ENCODE results near the gene NKIRAS2.
A peak's percentile ranks its signal among the peaks of the same experiment; 100 is the strongest.
"Not testable (repeated sequence)": the region's sequence is repeated elsewhere in the genome, so short reads cannot be mapped to it uniquely, and the experiment has no call there.

The NKIRAS2 gene

GRCh38 chr17:42000413-42001133, 19.3 kb upstream of the NKIRAS2 start:
- DNase-seq = no peak

DNA sequence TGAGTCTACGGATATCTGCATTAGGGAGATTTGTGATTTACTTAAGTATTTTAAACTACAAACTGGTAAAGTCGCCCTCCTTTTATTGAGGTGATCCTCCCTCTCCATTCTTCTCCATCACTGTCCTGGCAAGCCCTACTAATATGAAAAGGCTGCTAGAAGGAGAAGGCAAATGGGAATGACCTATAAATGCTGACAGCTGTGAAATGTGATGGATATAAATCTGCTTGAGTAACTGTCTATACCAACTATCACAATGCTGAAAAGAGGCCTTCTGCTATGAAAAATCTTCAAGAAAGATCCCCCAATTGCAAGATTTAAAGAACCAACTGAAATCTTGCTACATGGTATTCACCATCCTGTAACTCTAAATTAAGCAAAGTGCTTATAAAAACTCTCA, 18.2 kb upstream of the NKIRAS2 start:
- no peak for DNase-seq

- DNase-seq = no peak
Observed at GRCh38 chr17:42002175-42002791, 17.6 kb upstream of the NKIRAS2 start.

- no peak for DNase-seq
Observed at GRCh38 chr17:42002792-42003301, 17.0 kb upstream of the NKIRAS2 start.

- DNase-seq = no peak
Observed at GRCh38 chr17:42005166-42005565, 14.7 kb upstream of the NKIRAS2 start.

DNA sequence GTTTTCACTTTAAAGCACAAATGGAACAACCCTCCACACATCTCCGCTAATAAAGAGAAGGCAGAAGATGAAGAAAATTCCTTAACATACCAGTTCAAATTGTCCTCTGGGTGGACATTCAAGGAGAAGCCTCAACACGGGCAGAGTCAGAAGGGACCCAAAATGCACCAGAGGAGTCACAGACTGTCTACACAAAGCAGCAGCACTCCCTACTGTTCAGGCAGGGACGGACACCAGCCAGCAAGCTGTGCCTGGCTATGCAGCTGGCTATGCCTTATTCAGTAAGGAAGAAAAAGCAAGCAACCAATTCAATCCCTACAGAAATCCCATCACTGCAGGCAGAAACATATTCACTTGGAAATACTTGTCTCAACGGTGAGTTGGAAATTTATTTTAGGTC, 10.7 kb upstream of the NKIRAS2 start:
- no peak for DNase-seq

DNA sequence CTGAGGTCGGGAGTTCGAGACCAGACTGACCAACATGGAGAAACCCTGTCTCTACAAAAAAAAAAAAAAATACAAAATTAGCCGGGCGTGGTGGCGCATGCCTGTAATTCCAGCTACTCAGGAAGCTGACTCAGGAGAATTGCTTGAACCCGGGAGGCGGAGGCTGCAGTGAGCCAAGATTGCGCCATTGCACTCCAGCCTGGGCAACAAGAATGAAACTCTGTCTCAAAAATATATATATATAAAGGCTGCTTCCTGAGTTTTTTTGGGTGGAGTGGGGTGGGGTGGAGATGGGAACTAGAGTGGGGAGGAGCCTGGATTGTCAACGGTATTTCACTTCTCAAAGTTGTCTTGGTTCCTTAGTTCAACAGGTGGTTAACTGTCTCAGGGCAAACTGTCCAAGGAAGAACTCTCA, 9.6 kb upstream of the NKIRAS2 start:
- not testable (repeated sequence) for DNase-seq

DNA sequence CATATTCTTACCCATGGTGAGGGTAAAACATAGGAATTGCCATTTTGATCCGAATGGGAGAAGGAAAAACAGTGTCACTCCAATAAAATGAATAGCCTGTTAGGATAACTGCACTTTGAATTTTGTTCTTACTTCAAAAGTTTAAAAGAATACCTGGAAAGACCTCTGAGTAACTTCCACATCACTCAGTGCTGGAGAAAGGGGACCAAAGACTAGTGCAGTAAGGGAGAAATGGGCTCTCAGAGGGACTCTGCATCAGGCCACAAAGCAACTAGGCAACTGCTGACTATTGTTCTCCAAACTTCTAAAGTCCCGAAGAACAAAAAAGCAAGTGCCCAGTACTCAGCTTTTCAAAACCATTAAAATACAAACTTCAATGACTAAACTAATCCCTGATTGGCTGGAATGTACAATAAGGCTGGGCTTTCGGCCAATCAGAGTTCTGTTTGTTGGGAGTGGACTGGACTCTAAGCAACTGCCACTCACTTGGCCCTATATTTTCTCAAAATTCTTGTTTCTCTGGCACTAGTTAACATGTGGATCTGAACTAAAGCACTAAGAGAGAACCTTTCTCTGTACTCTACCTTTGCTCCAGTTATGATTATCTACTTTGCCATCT, 8.9 kb upstream of the NKIRAS2 start:
- no peak for DNase-seq

DNA sequence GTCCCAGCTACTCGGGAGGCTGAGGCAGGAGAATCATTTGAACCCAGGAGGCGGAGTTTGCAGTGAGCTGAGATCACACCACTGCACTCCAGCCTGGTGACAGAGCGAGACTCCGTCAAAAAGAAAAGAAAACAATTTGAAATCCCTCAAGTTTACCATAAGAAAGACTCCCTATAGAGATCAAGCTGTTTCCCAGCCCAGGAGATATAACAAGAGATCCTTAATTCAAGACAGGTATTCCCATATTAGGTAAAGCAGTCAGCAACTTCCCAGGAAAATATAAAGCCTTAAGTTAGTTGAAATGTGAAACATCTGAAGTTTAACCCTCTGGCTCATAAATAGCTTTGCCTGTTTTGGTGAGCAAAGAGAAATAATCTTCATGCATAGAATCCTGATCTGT, 7.5 kb upstream of the NKIRAS2 start:
- not testable (repeated sequence) for DNase-seq

DNA sequence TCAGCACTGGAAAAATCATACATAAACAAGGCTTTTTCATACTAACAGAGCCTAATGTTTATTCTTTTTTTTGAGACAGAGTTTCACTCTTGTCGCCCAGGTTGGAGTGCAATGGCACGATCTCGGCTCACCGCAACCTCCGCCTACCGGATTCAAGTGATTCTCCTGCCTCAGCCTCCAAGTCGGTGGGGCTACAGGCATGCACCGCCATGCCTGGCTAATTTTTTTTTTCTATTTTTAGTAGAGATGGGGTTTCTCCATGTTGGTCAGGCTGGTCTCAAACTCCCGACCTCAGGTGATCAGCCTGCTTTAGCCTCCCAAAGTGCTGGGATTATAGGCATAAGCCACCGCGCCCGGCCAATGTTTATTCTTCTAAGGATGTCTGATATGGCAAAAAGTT, 6.2 kb upstream of the NKIRAS2 start:
- not testable (repeated sequence) for DNase-seq

DNA sequence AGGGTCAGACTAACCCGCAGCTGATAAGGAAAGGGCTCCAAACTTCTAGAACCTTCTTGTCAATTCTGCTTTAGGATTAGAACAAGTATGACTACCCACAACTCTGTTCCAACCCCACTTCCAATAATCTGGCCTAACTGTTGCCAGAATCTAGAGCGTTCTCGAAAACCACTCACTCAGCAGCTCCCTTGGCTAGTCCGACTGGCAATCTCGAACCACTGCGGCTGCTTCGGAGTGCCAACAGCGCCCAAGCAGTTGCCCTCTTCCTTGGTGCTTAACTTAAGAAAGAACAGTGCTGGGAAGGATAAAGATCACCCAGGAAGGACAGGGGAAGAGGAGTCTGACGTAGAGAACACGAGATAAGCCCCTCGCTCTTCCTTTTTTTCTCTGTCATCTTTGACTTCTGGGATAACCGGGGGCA, 3.5 kb upstream of the NKIRAS2 start:
- DNase-seq = no peak

DNA sequence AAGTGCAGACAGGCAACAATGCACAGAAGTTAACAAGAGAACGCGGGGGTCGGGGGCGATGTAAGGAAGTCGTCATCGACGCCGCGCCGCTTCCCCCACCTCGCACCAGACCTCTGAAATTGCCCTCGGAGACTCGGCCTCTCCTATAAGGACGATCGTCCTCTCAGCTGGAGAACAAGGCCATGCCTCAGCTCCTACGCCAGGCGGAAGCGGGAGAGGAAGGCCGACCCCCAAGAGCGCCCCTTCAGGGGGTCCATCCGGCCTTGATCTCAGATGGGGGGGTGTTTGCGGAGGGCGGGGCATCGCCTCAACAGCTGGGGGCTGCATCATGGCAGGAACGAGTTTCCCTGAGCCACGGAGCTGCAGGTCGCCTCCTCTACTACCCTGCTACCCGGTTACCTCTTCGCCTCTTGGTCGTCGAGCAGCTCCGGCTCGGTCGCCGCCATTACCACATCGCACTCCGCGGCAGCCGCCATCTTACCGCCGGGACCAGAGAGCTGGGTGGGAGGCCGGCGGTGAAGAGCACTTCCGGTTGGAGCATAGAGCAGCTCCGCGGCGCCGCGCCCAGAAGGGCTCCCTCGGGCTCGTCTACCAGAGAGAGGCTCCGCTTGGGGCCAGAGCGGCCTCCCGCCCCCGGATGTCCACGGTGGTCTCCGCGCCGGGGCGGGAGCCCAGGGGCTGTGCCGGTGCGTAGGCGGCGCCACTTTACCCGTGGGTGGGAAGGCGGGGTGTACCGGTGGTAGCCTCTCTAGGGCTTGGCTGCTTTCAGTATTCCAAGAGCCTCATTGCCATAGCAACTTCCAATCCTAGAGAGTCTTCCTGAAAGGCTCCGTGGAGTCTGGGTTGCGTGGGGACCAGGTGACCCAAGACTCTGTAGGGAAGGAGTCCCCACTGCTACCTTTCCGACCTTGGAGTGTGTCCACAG, 2.7 kb upstream of the NKIRAS2 start, which contains the start of gene DNAJC7:
Gene DNAJC7, minus strand, starts transcription at position 499 of the 925 bp plus-strand sequence. Its CDS starts 23 bp downstream, at position 476.
- DNase-seq = peak; percentile 94

DNA sequence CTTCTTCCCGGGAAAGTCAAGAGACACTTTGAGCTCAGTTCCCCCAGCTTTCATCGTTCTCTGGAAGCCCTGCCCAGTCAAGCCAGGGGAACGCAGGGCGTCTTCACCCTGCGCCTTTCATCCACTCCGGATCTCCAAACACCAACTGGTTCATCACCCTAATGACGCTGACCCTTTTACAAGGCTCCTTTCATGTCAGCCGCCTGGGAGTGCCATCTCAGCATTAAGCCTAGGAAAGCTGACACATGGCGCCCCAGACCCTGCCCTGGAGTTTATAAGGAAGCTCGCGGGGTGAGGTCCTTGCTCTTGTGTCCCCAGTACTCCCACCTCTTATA, 2.1 kb upstream of the NKIRAS2 start:
- no peak for DNase-seq

- no peak for DNase-seq
Observed at GRCh38 chr17:42018339-42018738, 1.6 kb upstream of the NKIRAS2 start.

- DNase-seq = no peak
Observed at GRCh38 chr17:42018988-42019387, 902 bp upstream of the NKIRAS2 start.

DNA sequence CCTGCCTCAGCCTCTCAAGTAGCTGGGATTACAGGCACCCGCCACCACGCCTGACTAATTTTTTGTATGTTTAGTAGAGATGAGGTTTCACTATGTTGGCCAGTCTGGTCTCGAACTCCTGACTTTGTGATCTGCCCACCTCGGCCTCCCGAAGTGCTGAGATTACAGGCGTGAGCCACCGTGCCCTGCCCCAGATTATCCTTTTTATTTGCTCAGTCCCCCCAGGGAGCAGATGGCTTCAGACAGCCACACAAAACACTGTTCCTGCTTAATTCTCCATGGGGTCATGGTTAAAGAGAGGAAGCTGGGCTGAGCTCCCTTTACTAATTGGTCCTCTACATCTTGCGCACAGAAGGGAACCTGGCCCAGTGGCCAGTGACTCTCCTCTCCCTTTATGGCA, 955 bp downstream of the NKIRAS2 start:
- not testable (repeated sequence) for DNase-seq

DNA sequence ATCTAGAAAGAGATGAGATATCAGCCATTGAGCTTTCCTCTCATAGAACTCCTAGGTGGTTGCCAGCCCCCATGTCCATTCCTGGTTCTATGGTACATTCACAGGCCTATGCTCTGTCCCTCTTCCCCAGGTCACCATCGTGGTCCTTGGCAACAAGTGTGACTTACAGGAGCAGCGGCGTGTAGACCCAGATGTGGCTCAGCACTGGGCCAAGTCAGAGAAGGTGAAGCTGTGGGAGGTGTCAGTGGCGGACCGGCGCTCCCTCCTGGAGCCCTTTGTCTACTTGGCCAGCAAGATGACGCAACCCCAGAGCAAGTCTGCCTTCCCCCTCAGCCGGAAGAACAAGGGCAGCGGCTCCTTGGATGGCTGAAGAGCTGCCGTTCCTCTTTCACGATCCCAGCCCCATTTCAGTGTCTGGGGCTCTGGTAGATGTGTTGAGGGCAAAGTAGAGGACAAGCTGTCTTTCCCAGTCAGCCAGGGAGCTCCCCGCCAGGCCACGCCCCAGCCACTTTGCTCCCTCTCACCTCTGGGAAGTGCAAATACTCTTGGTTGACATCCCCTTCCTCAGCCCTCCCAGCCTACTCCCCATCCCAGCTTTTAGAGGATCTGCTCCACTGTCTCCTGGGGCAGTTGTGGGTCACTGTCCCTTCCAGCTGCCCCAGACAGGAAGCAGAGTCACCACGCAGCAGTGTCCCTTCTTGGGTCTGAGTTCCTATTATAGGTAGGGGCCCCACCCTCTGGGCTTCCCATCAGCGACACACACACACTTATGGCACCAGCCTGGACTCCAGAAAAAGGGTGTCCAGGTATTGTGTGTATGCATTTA, 3.8 kb downstream of the NKIRAS2 start:
- no peak for DNase-seq

GRCh38 chr17:42025191-42025579, 5.3 kb downstream of the NKIRAS2 start:
- no peak for DNase-seq

- no peak for DNase-seq
Observed at GRCh38 chr17:42025936-42026335, 6.0 kb downstream of the NKIRAS2 start.

GRCh38 chr17:42026857-42027589, 7.1 kb downstream of the NKIRAS2 start:
- no peak for DNase-seq

- DNase-seq = no peak
Observed at GRCh38 chr17:42027590-42027889, 7.7 kb downstream of the NKIRAS2 start.
